RWPE1 (cell line): ENCODE data around the gene KCNJ6.
"Not testable (repeated sequence)": the region's sequence is repeated elsewhere in the genome, so short reads cannot be mapped to it uniquely, and the experiment has no call there.

Source experiments
- CTCF ChIA-PET: fragments of 350-600 bp; sonication (Branson Sonifier 250); formaldehyde crosslinking; extraction: SDS; loops from one replicate; lab custom pipeline; 2021; lab: Yijun Ruan, JAX
- POLR2A ChIA-PET: fragments of 400-600 bp; formaldehyde crosslinking; extraction: SDS; loops from one replicate; lab custom pipeline; 2020; ENCODE audit warnings: antibody characterized with exemption; ENCODE audit not compliant: low non-redundant PET; lab: Yijun Ruan, JAX
- DNase-seq: peaks from one replicate; pipeline ENCODE4 v3.0.0; 2012; ENCODE audit warnings: low spot score
- H3K27ac ChIP-seq: fragments of 450-650 bp; 2 replicates; pipeline ENCODE4 v1.5.1; 2017
- CTCF ChIP-seq: fragments of 450-650 bp; conservative IDR thresholded peaks from 2 replicates; pipeline ENCODE4 v1.5.1; 2017; ENCODE audit warnings: low read depth, mild to moderate bottlenecking

KCNJ6 gene

GRCh38 chr21:37927711-37928110, 11.5 kb upstream of the KCNJ6 start:
- ChIA-PET POLR2A (no interaction called here), CTCF (interaction anchor here (0.6 kb wide), 1 partner anchor 201 kb away, joined by 3 read pairs; no protein-coding TSS in a partner anchor)
- TF ChIP-seq CTCF, result no peak
- DNase-seq, result no peak
- H3K27ac ChIP-seq, result no peak overlapping the region

GRCh38 chr21:37921091-37921490, 4.8 kb upstream of the KCNJ6 start:
- POLR2A ChIA-PET, result no interaction called here
- CTCF ChIA-PET, result interaction anchor here (0.7 kb wide), 1 partner anchor 56 kb away, joined by 3 read pairs; no protein-coding TSS in a partner anchor
- no peak overlapping the region for H3K27ac ChIP-seq
- DNase-seq, result no peak
- TF ChIP-seq CTCF, result no peak

- H3K27ac ChIP-seq, DNase-seq, POLR2A ChIA-PET: not testable (repeated sequence)
- CTCF ChIA-PET, result interaction anchor here (0.7 kb wide), 1 partner anchor 56 kb away, joined by 3 read pairs; no protein-coding TSS in a partner anchor
Measured at GRCh38 chr21:37920302-37920701, 4.0 kb upstream of the KCNJ6 start.

GRCh38 chr21:37917612-37918011, 1.4 kb upstream of the KCNJ6 start:
- TF ChIP-seq CTCF, result no peak
- DNase-seq, result peak; percentile 40
- CTCF ChIA-PET, result interaction anchor here (0.9 to 1.4 kb wide), 2 partner anchors 159 to 205 kb away, joined by 3 to 4 read pairs; no protein-coding TSS in a partner anchor
- POLR2A ChIA-PET, result no interaction called here
- no peak overlapping the region for H3K27ac ChIP-seq

GRCh38 chr21:37915941-37916309, 332 bp downstream of the KCNJ6 start:
- CTCF ChIA-PET, result no interaction called here
- no peak for TF ChIP-seq CTCF
- no peak for DNase-seq
- H3K27ac ChIP-seq, result no peak overlapping the region
- POLR2A ChIA-PET, result no interaction called here

GRCh38 chr21:37915497-37915911, 753 bp downstream of the KCNJ6 start:
- ChIA-PET POLR2A (no interaction called here), CTCF (no interaction called here)

More at GRCh38 chr21:37915497-37915911, 753 bp downstream of the KCNJ6 start:
- no peak for DNase-seq
- no peak for TF ChIP-seq CTCF
- H3K27ac ChIP-seq, result no peak overlapping the region
